Measurements from ENCODE around the gene SLC2A1.
"Not testable (repeated sequence)": the region's sequence is repeated elsewhere in the genome, so short reads cannot be mapped to it uniquely, and the experiment has no call there.

The SLC2A1 gene

DNA sequence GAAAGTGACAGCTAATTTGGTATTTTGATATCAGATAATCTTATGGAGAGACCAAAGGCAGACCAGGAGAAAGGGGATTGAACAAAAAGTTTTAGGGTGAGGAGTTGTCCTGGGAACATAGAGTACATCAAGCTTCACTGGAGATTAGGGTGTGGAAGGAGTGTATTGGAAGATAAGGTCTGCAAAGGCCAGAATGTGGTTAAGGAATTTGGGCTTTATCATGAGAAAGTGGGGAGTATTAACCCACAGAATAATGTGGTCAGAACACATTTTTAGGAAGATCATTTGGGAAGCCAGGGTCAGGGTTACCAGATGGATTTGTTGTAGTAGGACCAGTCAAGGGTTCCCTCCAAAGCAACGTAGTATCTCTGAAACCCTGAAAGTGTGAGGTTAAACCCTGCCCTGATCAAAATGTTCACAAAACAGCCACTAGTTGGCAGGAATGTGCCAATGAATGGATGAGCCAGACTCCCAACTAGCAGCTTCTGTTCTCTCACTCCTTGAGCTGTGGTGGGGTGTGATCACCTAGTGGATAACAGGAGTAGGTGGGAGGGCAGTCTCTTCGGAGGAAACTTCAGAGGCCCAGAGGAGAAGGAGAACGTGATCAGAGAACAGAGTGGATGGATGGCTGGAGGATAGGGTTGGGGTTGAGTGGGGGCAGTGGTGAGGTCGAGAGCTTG is 35.8 kb downstream of the SLC2A1 start (continued):
- TF ChIP-seq ZNF148 (tag by site-specific recombination; IDR thresholded peaks at IDR 0.05; ENCODE audit: borderline replicate concordance): no peak
- peak; percentile 59; the same call in 1 of the 2 replicates for TF ChIP-seq EGR2 (tag by site-specific recombination; IDR thresholded peaks at IDR 0.05; ENCODE audit: low read depth)
- TF ChIP-seq ZNF600 (tag by site-specific recombination; IDR thresholded peaks at IDR 0.05): peak; percentile 65
- peak; percentile 57; the same call in 1 of the 2 replicates for TF ChIP-seq ZEB2 (tag by site-specific recombination; IDR thresholded peaks at IDR 0.05)
- TF ChIP-seq, protein P1, sequence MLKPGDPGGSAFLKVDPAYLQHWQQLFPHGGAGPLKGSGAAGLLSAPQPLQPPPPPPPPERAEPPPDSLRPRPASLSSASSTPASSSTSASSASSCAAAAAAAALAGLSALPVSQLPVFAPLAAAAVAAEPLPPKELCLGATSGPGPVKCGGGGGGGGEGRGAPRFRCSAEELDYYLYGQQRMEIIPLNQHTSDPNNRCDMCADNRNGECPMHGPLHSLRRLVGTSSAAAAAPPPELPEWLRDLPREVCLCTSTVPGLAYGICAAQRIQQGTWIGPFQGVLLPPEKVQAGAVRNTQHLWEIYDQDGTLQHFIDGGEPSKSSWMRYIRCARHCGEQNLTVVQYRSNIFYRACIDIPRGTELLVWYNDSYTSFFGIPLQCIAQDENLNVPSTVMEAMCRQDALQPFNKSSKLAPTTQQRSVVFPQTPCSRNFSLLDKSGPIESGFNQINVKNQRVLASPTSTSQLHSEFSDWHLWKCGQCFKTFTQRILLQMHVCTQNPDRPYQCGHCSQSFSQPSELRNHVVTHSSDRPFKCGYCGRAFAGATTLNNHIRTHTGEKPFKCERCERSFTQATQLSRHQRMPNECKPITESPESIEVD (tag by site-specific recombination; IDR thresholded peaks at IDR 0.05): no peak
- no peak for TF ChIP-seq ZNF223 (tag by site-specific recombination; IDR thresholded peaks at IDR 0.05)
- TF ChIP-seq, protein P2, sequence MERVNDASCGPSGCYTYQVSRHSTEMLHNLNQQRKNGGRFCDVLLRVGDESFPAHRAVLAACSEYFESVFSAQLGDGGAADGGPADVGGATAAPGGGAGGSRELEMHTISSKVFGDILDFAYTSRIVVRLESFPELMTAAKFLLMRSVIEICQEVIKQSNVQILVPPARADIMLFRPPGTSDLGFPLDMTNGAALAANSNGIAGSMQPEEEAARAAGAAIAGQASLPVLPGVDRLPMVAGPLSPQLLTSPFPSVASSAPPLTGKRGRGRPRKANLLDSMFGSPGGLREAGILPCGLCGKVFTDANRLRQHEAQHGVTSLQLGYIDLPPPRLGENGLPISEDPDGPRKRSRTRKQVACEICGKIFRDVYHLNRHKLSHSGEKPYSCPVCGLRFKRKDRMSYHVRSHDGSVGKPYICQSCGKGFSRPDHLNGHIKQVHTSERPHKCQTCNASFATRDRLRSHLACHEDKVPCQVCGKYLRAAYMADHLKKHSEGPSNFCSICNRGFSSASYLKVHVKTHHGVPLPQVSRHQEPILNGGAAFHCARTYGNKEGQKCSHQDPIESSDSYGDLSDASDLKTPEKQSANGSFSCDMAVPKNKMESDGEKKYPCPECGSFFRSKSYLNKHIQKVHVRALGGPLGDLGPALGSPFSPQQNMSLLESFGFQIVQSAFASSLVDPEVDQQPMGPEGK (tag by site-specific recombination; IDR thresholded peaks at IDR 0.05): peak; percentile 62; the same call in 1 of the 2 replicates
- no peak for TF ChIP-seq ZNF214 (tag by site-specific recombination; IDR thresholded peaks at IDR 0.05; ENCODE audit: borderline replicate concordance)
- peak; percentile 84 for TF ChIP-seq CTCF (tag by site-specific recombination; IDR thresholded peaks at IDR 0.05)

- peaks cover 0 to 15% of the 10 kb centered on the region in 2 experiments; a peak in 2 of 3 replicates for H3K36me3 ChIP-seq (ENCODE audit: control insufficient read depth in 2 of 2, insufficient read depth in 1 of 2, low read length in 2 of 2)
- no peak overlapping the region for H3K27ac ChIP-seq (ENCODE audit: extremely low read depth, low read depth, low read length)
- POLR2A ChIA-PET: interaction anchor here (2.9 kb wide), 1 partner anchor 152 kb away, joined by 7 read pairs; no protein-coding TSS in a partner anchor
- CTCF ChIA-PET: interaction anchor here (0.6 to 6.1 kb wide), 10 partner anchors 9 to 492 kb away, joined by 3 to 70 read pairs (median 4); no protein-coding TSS in a partner anchor
- peaks cover 5% of the 10 kb centered on the region; the same call in 1 of the 2 replicates for H3K4me1 ChIP-seq (ENCODE audit: control insufficient read depth, insufficient read depth, low read length)
- no peak for TF ChIP-seq ZNF311 (tag by site-specific recombination; IDR thresholded peaks at IDR 0.05; ENCODE audit: borderline replicate concordance)
- no peak overlapping the region for H3K4me3 ChIP-seq (ENCODE audit: low read depth, low read length)
- H3K9me3 ChIP-seq (ENCODE audit: control insufficient read depth, insufficient read depth, low read depth, low read length): no peaks in the 10 kb centered on the region
Observed at GRCh38 chr1:42921769-42922168, 36.9 kb downstream of the SLC2A1 start.

- H3K27ac ChIP-seq (ENCODE audit: extremely low read depth, low read depth, low read length); H3K36me3 ChIP-seq (ENCODE audit: control insufficient read depth in 2 of 2, insufficient read depth in 1 of 2, low read length in 2 of 2); POLR2A ChIA-PET; H3K9me3 ChIP-seq (ENCODE audit: control insufficient read depth, insufficient read depth, low read depth, low read length); H3K4me1 ChIP-seq (ENCODE audit: control insufficient read depth, insufficient read depth, low read length); H3K4me3 ChIP-seq (ENCODE audit: low read depth, low read length): not testable (repeated sequence)
- CTCF ChIA-PET: interaction anchor here (1.1 kb wide), 1 partner anchor 154 kb away, joined by 8 read pairs; no protein-coding TSS in a partner anchor
Observed at GRCh38 chr1:42919651-42920050, 39.0 kb downstream of the SLC2A1 start.
